AG04449 (cell line): Measurements from ENCODE around the gene EXOC6B.

Source experiments
- CTCF ChIA-PET: fragments of 350-600 bp; formaldehyde crosslinking; extraction: SDS; loops from one replicate; lab custom pipeline; 2021; ENCODE audit warnings: antibody characterized with exemption; lab: Yijun Ruan, JAX
- POLR2A ChIA-PET: fragments of 400-600, 350-600 bp; formaldehyde crosslinking; extraction: SDS; loops from one replicate; lab custom pipeline; 2020; ENCODE audit warnings: antibody characterized with exemption, inconsistent platforms; lab: Yijun Ruan, JAX
- DNase-seq: peaks from one replicate; pipeline ENCODE4 v3.0.0-alpha.2; 2010; ENCODE audit warnings: low read depth, low spot score
- H3K4me3 ChIP-seq: 2 replicates; pipeline ENCODE4 v1.5.1; 2011; ENCODE audit warnings: low read depth, mild to moderate bottlenecking, control low read depth, low read length
- CTCF ChIP-seq: IDR thresholded peaks from one replicate; pipeline ENCODE4 v1.5.1; 2011; ENCODE audit warnings: mild to moderate bottlenecking, moderate library complexity, low read length, control low read depth, inconsistent platforms; ENCODE audit not compliant: insufficient read depth; ENCODE audit errors: missing control alignments

The EXOC6B gene

GRCh38 chr2:72554381-72554780 lies 271.5 kb downstream of the EXOC6B start:
- no peak for DNase-seq
- ChIA-PET CTCF (no interaction called here), POLR2A (no interaction called here)
- TF ChIP-seq CTCF, result no peak
- H3K4me3 ChIP-seq, result no peak overlapping the region

GRCh38 chr2:72548081-72548764 lies 277.6 kb downstream of the EXOC6B start:
- ChIA-PET CTCF (interaction anchor here (0.6 kb wide), 1 partner anchor 312 kb away, joined by 3 read pairs; no protein-coding TSS in a partner anchor), POLR2A (no interaction called here)
- TF ChIP-seq CTCF, result no peak
- H3K4me3 ChIP-seq, result no peak overlapping the region
- no peak for DNase-seq

GRCh38 chr2:72545790-72546189 lies 280.0 kb downstream of the EXOC6B start:
- no peak for DNase-seq

GRCh38 chr2:72544554-72544953 lies 281.3 kb downstream of the EXOC6B start:
- ChIA-PET CTCF (interaction anchor here (0.7 kb wide), 1 partner anchor 10 kb away, joined by 3 read pairs; no protein-coding TSS in a partner anchor), POLR2A (no interaction called here)
- no peak overlapping the region for H3K4me3 ChIP-seq
- TF ChIP-seq CTCF, result no peak
- no peak for DNase-seq

More at GRCh38 chr2:72545790-72546189, 280.0 kb downstream of the EXOC6B start:
- ChIA-PET POLR2A (no interaction called here), CTCF (no interaction called here)
- H3K4me3 ChIP-seq, result no peak overlapping the region
- TF ChIP-seq CTCF, result no peak

- no peak for DNase-seq
- ChIA-PET POLR2A (no interaction called here), CTCF (interaction anchor here (0.7 kb wide), 1 partner anchor 9 kb away, joined by 3 read pairs; no protein-coding TSS in a partner anchor)
- H3K4me3 ChIP-seq, result no peak overlapping the region
- TF ChIP-seq CTCF, result no peak
These were observed 282.2 kb downstream of the EXOC6B start for GRCh38 chr2:72543497-72544216.

- ChIA-PET POLR2A (no interaction called here), CTCF (no interaction called here)
- peak; percentile 10 for DNase-seq
- H3K4me3 ChIP-seq, result no peak overlapping the region
- no peak for TF ChIP-seq CTCF
These were observed 286.7 kb downstream of the EXOC6B start for GRCh38 chr2:72539071-72539552.
